GM19467 (cell line): ENCODE measurements around the gene SLC22A17.
"Not testable (repeated sequence)": the region's sequence is repeated elsewhere in the genome, so short reads cannot be mapped to it uniquely, and the experiment has no call there.

ENCODE experiments used
- ATAC-seq: cut with Tn5 transposase; IDR thresholded peaks from one replicate; pipeline ENCODE4 v1.9.1; 2021; ENCODE audit warnings: mild to moderate bottlenecking, moderate library complexity; ENCODE audit not compliant: unreplicated experiment

Gene SLC22A17

GRCh38 chr14:23346693-23347405, 5.8 kb downstream of the SLC22A17 start:
- ATAC-seq = no peak

- ATAC-seq = no peak
Measured at GRCh38 chr14:23345987-23346692, 6.5 kb downstream of the SLC22A17 start.

GRCh38 chr14:23344481-23344880, 8.2 kb downstream of the SLC22A17 start:
- ATAC-seq = no peak

- no peak for ATAC-seq
Measured at GRCh38 chr14:23339506-23340268, 13.0 kb downstream of the SLC22A17 start.

GRCh38 chr14:23335623-23336022, 17.1 kb downstream of the SLC22A17 start:
- ATAC-seq = no peak

- ATAC-seq = no peak
Measured at GRCh38 chr14:23327947-23328744, 24.5 kb downstream of the SLC22A17 start.

GRCh38 chr14:23326491-23327332, 26.0 kb downstream of the SLC22A17 start:
- no peak for ATAC-seq

- not testable (repeated sequence) for ATAC-seq
Measured at GRCh38 chr14:23325746-23326145, 26.9 kb downstream of the SLC22A17 start.

- no peak for ATAC-seq
Measured at GRCh38 chr14:23324993-23325392, 27.7 kb downstream of the SLC22A17 start.

GRCh38 chr14:23324455-23324846, 28.2 kb downstream of the SLC22A17 start:
- ATAC-seq = no peak

GRCh38 chr14:23323838-23324454, 28.7 kb downstream of the SLC22A17 start:
- no peak for ATAC-seq

- ATAC-seq = no peak
Measured at GRCh38 chr14:23322568-23323517, 29.8 kb downstream of the SLC22A17 start.

GRCh38 chr14:23321572-23322547, 30.8 kb downstream of the SLC22A17 start:
- ATAC-seq = peak; percentile 6

- ATAC-seq = peak; percentile 88
Measured at GRCh38 chr14:23320584-23321571, 31.8 kb downstream of the SLC22A17 start, which contains the start of gene PABPN1. TSS of gene PABPN1 (plus strand) at chr14:23321457. CDS start at chr14:23321470, 13 bp downstream.

- no peak for ATAC-seq
Measured at GRCh38 chr14:23319746-23320583, 32.7 kb downstream of the SLC22A17 start.
